Endothelial cell of umbilical vein (primary cell): ENCODE measurements around the gene MAPKBP1. TPM values are rescaled to one million over a fixed set of nuclear protein-coding genes. Genes with fewer than 3 reads are reported as not detected.
A peak's percentile ranks its signal among the peaks of the same experiment; 100 is the strongest.

Source experiments
- BruUV-seq: library from RNA; stranded (reverse); fragments of 400-500 nt; replicated peaks from 2 replicates; lab custom pipeline; 2021; lab: Mats Ljungman, UMichigan
- CTCF ChIA-PET: fragments of 300-600, 350-600 bp; sonication (Branson Sonifier 250); formaldehyde crosslinking; loops from one replicate; lab custom pipeline; 2021; ENCODE audit warnings: antibody characterized with exemption, inconsistent platforms; lab: Charles Lee
- POLR2A ChIA-PET: fragments of 300-600, 350-600 bp; sonication (Branson Sonifier 250); formaldehyde crosslinking; loops from one replicate; lab custom pipeline; 2021; ENCODE audit warnings: antibody characterized with exemption, inconsistent platforms; lab: Charles Lee
- DNase-seq: peaks from one replicate; pipeline ENCODE4 v3.0.0-alpha.2; 2011; ENCODE audit warnings: low read depth, low spot score
- FAIRE-seq: peaks from 2 replicates; lab custom pipeline; 2011; peaks lifted over from hg19 to GRCh38; lab: Jason Lieb, UNC
- H2AFZ ChIP-seq: 2 replicates; pipeline ENCODE4 v1.6.0; 2012; ENCODE audit warnings: low read depth, low read length, control low read depth, inconsistent platforms
- H3K27ac ChIP-seq: 2 replicates; pipeline ENCODE4 v1.5.1; 2011; ENCODE audit warnings: low read depth, mild to moderate bottlenecking, control low read depth, low read length, moderate library complexity; ENCODE audit not compliant: insufficient read depth
- H3K27me3 ChIP-seq, 2 experiments: 2 replicates each; pipeline versions ENCODE4 v1.6.0 to v1.6.1; 2011; ENCODE audit warnings: low read length in 2 of 2, mixed read lengths in 1 of 2; ENCODE audit not compliant: control insufficient read depth in 2 of 2, insufficient read depth in 2 of 2
- H3K36me3 ChIP-seq, 2 experiments: 2 replicates in 1 of 2; 3 replicates in 1 of 2; pipeline ENCODE4 v1.5.1; 2011; ENCODE audit warnings: low read length in 2 of 2, mild to moderate bottlenecking in 1 of 2, moderate library complexity in 1 of 2; ENCODE audit not compliant: control insufficient read depth in 2 of 2, insufficient read depth in 2 of 2; ENCODE audit errors: extremely low read depth in 1 of 2
- H3K4me1 ChIP-seq: 3 replicates; pipeline ENCODE4 v1.5.1; 2011; ENCODE audit warnings: mild to moderate bottlenecking, low read length; ENCODE audit not compliant: control insufficient read depth, insufficient read depth; ENCODE audit errors: extremely low read depth
- H3K4me2 ChIP-seq: 2 replicates; pipeline ENCODE4 v1.6.1; 2011; ENCODE audit warnings: low read length, control low read depth, mixed read lengths; ENCODE audit not compliant: insufficient read depth
- H3K4me3 ChIP-seq, 3 experiments: fragments of 200-600 bp in 1 of 3; sonication (generic), shearing (Covaris generic) in 1 of 3; replicated peaks in 1 of 3; 2 replicates each; pipeline ENCODE4 v1.5.1; 2011 to 2016; ENCODE audit warnings: control low read depth in 3 of 3, low read length in 3 of 3, mild to moderate bottlenecking in 2 of 3, inconsistent platforms in 1 of 3, low read depth in 1 of 3, moderate library complexity in 1 of 3; ENCODE audit not compliant: insufficient read depth in 1 of 3
- H3K79me2 ChIP-seq: 2 replicates; pipeline ENCODE4 v1.6.0; 2012; ENCODE audit warnings: low read length, inconsistent platforms; ENCODE audit not compliant: control insufficient read depth, insufficient read depth
- H3K9ac ChIP-seq: replicated peaks from 2 replicates; pipeline ENCODE3; 2011; ENCODE audit warnings: low read length, control low read depth; ENCODE audit not compliant: insufficient read depth; ENCODE audit errors: extremely low read depth
- H3K9me1 ChIP-seq: replicated peaks from 3 replicates; pipeline ENCODE4 v1.6.0; 2011; ENCODE audit warnings: mild to moderate bottlenecking, low read length; ENCODE audit not compliant: control insufficient read depth, insufficient read depth; ENCODE audit errors: extremely low read depth
- H3K9me3 ChIP-seq: replicated peaks from 2 replicates; pipeline ENCODE4 v1.5.1; 2012; ENCODE audit warnings: low read length, inconsistent platforms; ENCODE audit not compliant: control insufficient read depth, insufficient read depth
- H4K20me1 ChIP-seq: replicated peaks from 2 replicates; pipeline ENCODE3; 2011; ENCODE audit warnings: mild to moderate bottlenecking, low read length; ENCODE audit not compliant: control insufficient read depth, insufficient read depth; ENCODE audit errors: extremely low read depth
- EZH2 ChIP-seq: IDR thresholded peaks from 2 replicates; pipeline ENCODE4 v1.6.1; 2012; ENCODE audit warnings: borderline replicate concordance, low read depth, mild to moderate bottlenecking, moderate library complexity, low read length, inconsistent platforms; ENCODE audit not compliant: severe bottlenecking
- FOS ChIP-seq: IDR thresholded peaks from 2 replicates; pipeline ENCODE4 v1.6.1; 2011; ENCODE audit warnings: mild to moderate bottlenecking, low read length, moderate library complexity, borderline replicate concordance; ENCODE audit not compliant: insufficient read depth
- GATA2 ChIP-seq: IDR thresholded peaks from 2 replicates; pipeline ENCODE4 v1.7.0; 2011; ENCODE audit warnings: low read depth, mild to moderate bottlenecking, moderate library complexity, mixed read lengths, low read length; ENCODE audit not compliant: insufficient read length, insufficient read depth
- JUN ChIP-seq: IDR thresholded peaks from 2 replicates; pipeline ENCODE4 v1.6.1; 2011; ENCODE audit warnings: borderline replicate concordance, low read depth; ENCODE audit not compliant: insufficient read length, insufficient read depth
- MYC ChIP-seq: IDR thresholded peaks from one replicate; pipeline ENCODE4 v1.6.1; 2011; ENCODE audit warnings: mild to moderate bottlenecking, low read depth, low read length
- POLR2A ChIP-seq: IDR thresholded peaks from 2 replicates; pipeline ENCODE4 v1.6.1; 2012; ENCODE audit warnings: low read depth, mild to moderate bottlenecking, control low read depth, low read length
- POLR2AphosphoS5 ChIP-seq: IDR thresholded peaks from 2 replicates; pipeline ENCODE4 v1.6.1; 2012; ENCODE audit warnings: low read depth, mild to moderate bottlenecking, control low read depth, low read length, moderate library complexity; ENCODE audit not compliant: insufficient read depth
- dilution Hi-C: fragments of 300-500 bp; cut with MboI; formaldehyde crosslinking; loops from one replicate; pipeline ENCODE4 v1.15.0; 2019; ENCODE audit warnings: low sequenced_read_pairs; ENCODE audit not compliant: extremely low pct_ligation_motif_present
- intact Hi-C: fragments of 100-400 bp; cut with micrococcal nuclease; formaldehyde crosslinking; loops from one replicate; pipeline ENCODE4 v1.10.0; 2022
- polyA plus RNA-seq, 4 experiments: library from polyadenylated mRNA; depleted of rRNA in 3 of 4; stranded (reverse) in 3 of 4; unstranded in 1 of 4; fragments of >200 nt; gene quantifications; 2 replicates each; pipeline versions ENCODE4 v1.2.1 to v1.2.3, GENCODE V29; 2011 to 2012; ENCODE audit warnings: missing spikeins in 1 of 4
- total RNA-seq: library from RNA; stranded (reverse); gene quantifications from 2 replicates; pipeline ENCODE4 v1.2.3, GENCODE V29; 2021
- TF ChIP-seq, protein P1 (sequence below), 2 donors: IDR thresholded peaks; 1 replicate in 1 of 2; 2 replicates in 1 of 2; pipeline ENCODE4 v1.5.1; 2011; ENCODE audit warnings: low read length in 2 of 2, mild to moderate bottlenecking in 2 of 2, moderate library complexity in 2 of 2, control low read depth in 1 of 2, inconsistent platforms in 1 of 2, low read depth in 1 of 2; ENCODE audit not compliant: insufficient read depth in 1 of 2; ENCODE audit errors: extremely low read depth in 1 of 2
- TF ChIP-seq, protein P2 (sequence below): IDR thresholded peaks from 2 replicates; pipeline ENCODE4 v1.6.1; 2011; ENCODE audit not compliant: insufficient read depth, insufficient read length

The MAPKBP1 gene
- total and polyA plus RNA-seq, 2 donors (not counting 3 experiments of a cell fraction or from before 2014, with no cell fraction given), result 12.3 to 55.8 TPM

DNA sequence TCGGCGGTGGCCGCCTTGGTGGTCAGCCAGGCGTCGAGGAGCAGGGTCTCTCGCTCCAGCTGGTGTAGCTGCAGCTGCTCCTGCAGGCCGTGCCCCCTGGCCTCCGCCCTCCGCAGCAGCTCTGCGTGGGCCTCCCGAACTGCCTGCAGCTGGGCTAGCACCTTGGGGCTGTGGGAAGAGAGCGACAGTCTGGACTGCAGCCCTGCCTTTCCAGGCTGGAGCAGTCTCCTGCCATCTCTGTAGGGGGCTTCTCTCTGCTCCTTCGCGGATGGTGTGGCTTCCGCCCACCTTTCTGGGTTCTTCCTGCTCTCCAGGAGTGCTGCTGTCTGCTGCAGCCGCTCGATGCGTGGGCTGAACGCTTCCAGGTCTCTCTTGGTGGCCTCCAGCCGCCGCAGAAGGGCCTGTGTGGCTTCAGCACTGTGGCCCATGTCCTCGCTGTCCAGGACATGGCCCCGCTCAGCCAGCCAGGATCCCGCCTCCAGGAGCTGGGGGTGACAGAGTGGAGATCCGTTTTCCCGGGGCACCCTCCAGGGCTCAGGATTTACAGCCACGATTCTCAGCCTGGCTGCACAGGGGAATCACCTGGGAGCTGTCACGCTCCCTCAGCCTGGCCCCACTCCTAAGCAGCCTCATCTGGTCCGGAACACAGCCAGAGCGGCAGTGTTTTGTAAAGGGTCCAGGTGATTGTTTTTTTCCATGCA lies 81.1 kb downstream of the MAPKBP1 start:
- TF ChIP-seq EZH2 (no peak), GATA2 (no peak), POLR2AphosphoS5 (no peak), MYC (no peak), FOS (no peak), JUN (no peak), POLR2A (no peak)
- TF ChIP-seq, protein P1, sequence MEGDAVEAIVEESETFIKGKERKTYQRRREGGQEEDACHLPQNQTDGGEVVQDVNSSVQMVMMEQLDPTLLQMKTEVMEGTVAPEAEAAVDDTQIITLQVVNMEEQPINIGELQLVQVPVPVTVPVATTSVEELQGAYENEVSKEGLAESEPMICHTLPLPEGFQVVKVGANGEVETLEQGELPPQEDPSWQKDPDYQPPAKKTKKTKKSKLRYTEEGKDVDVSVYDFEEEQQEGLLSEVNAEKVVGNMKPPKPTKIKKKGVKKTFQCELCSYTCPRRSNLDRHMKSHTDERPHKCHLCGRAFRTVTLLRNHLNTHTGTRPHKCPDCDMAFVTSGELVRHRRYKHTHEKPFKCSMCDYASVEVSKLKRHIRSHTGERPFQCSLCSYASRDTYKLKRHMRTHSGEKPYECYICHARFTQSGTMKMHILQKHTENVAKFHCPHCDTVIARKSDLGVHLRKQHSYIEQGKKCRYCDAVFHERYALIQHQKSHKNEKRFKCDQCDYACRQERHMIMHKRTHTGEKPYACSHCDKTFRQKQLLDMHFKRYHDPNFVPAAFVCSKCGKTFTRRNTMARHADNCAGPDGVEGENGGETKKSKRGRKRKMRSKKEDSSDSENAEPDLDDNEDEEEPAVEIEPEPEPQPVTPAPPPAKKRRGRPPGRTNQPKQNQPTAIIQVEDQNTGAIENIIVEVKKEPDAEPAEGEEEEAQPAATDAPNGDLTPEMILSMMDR (IDR thresholded peaks at IDR 0.05; ENCODE audit: extremely low read depth in 1 of 2, insufficient read depth in 1 of 2, low read depth in 1 of 2, low read length in 2 of 2), result no peak
- TF ChIP-seq, protein P2, sequence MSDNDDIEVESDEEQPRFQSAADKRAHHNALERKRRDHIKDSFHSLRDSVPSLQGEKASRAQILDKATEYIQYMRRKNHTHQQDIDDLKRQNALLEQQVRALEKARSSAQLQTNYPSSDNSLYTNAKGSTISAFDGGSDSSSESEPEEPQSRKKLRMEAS, result no peak
- H3K4me3 ChIP-seq, result no peak overlapping the region
- no peaks in the 10 kb centered on the region for H3K79me2 ChIP-seq
- TSS peak; percentile 14 for BruUV-seq
- H3K4me1 ChIP-seq, result no peaks in the 10 kb centered on the region
- H3K36me3 ChIP-seq, result peaks cover 7 to 36% of the 10 kb centered on the region in 2 experiments
- H3K27me3 ChIP-seq, result no peaks in the 10 kb centered on the region
- H4K20me1 ChIP-seq, result no peaks in the 10 kb centered on the region
- H3K9me1 ChIP-seq, result no peaks in the 10 kb centered on the region
- FAIRE-seq (no peak), DNase-seq (no peak)
- H3K9ac ChIP-seq, result no peak overlapping the region
- H3K9me3 ChIP-seq, result no peaks in the 10 kb centered on the region
- dilution Hi-C loops, result no loop called here
- no peak overlapping the region for H3K27ac ChIP-seq
- intact Hi-C loops, result no loop called here
- H2AFZ ChIP-seq, result no peak overlapping the region
- CTCF ChIA-PET, result no interaction called here
- no peak overlapping the region for H3K4me2 ChIP-seq
- POLR2A ChIA-PET, result no interaction called here
